Activated CD4-positive, CD25-positive, alpha-beta regulatory T cell (primary cell): ENCODE measurements around the gene FUT7.
"Not testable (repeated sequence)": the region's sequence is repeated elsewhere in the genome, so short reads cannot be mapped to it uniquely, and the experiment has no call there.

Experiments
- DNase-seq, 4 experiments: peaks; one replicate each; lab custom pipeline; 2025; lab: John Stamatoyannopoulos, UW

The FUT7 gene

GRCh38 chr9:137017791-137018497 is 13.9 kb downstream of the FUT7 start:
- DNase-seq: no peak

- no peak for DNase-seq
Measured at GRCh38 chr9:137017071-137017470, 14.8 kb downstream of the FUT7 start.

GRCh38 chr9:137016436-137016835 is 15.5 kb downstream of the FUT7 start:
- DNase-seq: no peak

GRCh38 chr9:137015976-137016375 is 15.9 kb downstream of the FUT7 start:
- no peak for DNase-seq

- no peak for DNase-seq
Measured at GRCh38 chr9:137015540-137015930, 16.4 kb downstream of the FUT7 start.

- no peak for DNase-seq
Measured at GRCh38 chr9:137014776-137015539, 16.9 kb downstream of the FUT7 start.

- DNase-seq: no peak
Measured at GRCh38 chr9:137014166-137014565, 17.7 kb downstream of the FUT7 start.

GRCh38 chr9:137013571-137013940 is 18.3 kb downstream of the FUT7 start:
- DNase-seq: no peak

- no peak for DNase-seq
Measured at GRCh38 chr9:137012694-137013570, 19.0 kb downstream of the FUT7 start.

GRCh38 chr9:137011907-137012675 is 19.8 kb downstream of the FUT7 start:
- DNase-seq: no peak

GRCh38 chr9:137011156-137011555 is 20.7 kb downstream of the FUT7 start:
- no peak for DNase-seq

- no peak for DNase-seq
Measured at GRCh38 chr9:137009938-137010732, 21.8 kb downstream of the FUT7 start.

- DNase-seq: no peak
Measured at GRCh38 chr9:137009217-137009616, 22.7 kb downstream of the FUT7 start.

- no peak for DNase-seq
Measured at GRCh38 chr9:137008312-137008711, 23.6 kb downstream of the FUT7 start.

- no peak for DNase-seq
Measured at GRCh38 chr9:137007816-137008270, 24.0 kb downstream of the FUT7 start.

GRCh38 chr9:137007108-137007815 is 24.6 kb downstream of the FUT7 start:
- no peak for DNase-seq

- DNase-seq: no peak
Measured at GRCh38 chr9:137006116-137007003, 25.5 kb downstream of the FUT7 start.

GRCh38 chr9:137004285-137004684 is 27.6 kb downstream of the FUT7 start:
- not testable (repeated sequence) for DNase-seq

GRCh38 chr9:137002646-137003041 is 29.2 kb downstream of the FUT7 start:
- no peak for DNase-seq
